ENCODE results near the gene KLHL1.

KLHL1 gene

DNA sequence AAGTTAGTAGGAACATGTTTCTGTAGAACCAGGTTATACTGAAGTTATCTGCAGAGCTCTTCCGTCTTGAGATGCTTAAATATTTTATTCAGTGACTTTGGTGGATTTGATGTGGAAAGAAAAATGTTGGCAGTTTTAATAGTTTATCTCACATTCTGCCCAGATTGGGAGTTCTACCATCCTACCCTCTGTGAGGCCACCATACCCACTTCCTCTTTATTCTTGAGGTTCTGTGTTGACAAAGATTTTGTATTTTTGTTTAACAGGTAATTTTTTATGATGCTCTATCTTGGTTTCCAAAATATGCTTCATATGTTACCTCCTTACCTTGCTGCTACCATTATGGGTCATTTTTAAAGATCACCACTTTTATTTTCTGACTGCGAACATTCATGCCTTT is 156.8 kb downstream of the KLHL1 start:
- Histone ChIP-seq H3K4me3 (ENCODE audit: low read length in 2 of 2) (no peak overlapping the region), H3K9ac (ENCODE audit: low read length in 2 of 2) (no peak overlapping the region), H3K4me1 (ENCODE audit: control insufficient read depth, insufficient read depth, low read length) (no peaks in the 10 kb centered on the region), H3K27ac (ENCODE audit: low read length) (no peak overlapping the region), H3K27me3 (ENCODE audit: control insufficient read depth in 1 of 2, insufficient read depth in 2 of 2, low read length in 2 of 2) (no peaks in the 10 kb centered on the region), H3K9me3 (ENCODE audit: control insufficient read depth in 2 of 2, low read length in 2 of 2) (no peaks in the 10 kb centered on the region), H3K36me3 (ENCODE audit: control insufficient read depth in 2 of 2, insufficient read depth in 2 of 2, low read length in 2 of 2) (no peaks in the 10 kb centered on the region)

DNA sequence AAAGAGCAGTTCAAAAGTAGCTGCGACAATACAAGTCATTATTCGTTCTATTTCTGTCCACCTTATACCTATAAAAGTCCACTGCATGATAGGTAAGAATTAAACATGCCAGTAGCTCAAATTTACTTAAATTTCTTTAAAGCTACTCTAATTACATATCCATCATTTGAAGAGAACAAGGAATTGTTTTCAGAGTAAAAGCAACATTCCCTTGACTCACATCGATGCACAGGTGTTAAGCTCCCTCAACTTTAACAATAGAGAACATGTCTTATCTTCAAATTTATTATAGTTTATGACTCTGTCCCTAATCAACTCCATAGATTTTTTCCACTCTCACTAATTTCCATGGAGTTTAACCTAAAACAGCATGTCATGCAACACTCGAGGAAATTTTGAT is 158.1 kb downstream of the KLHL1 start:
- Histone ChIP-seq H3K4me1 (ENCODE audit: control insufficient read depth, insufficient read depth, low read length) (no peaks in the 10 kb centered on the region), H3K27me3 (ENCODE audit: control insufficient read depth in 1 of 2, insufficient read depth in 2 of 2, low read length in 2 of 2) (no peaks in the 10 kb centered on the region), H3K9me3 (ENCODE audit: control insufficient read depth in 2 of 2, low read length in 2 of 2) (no peaks in the 10 kb centered on the region), H3K27ac (ENCODE audit: low read length) (no peak overlapping the region), H3K36me3 (ENCODE audit: control insufficient read depth in 2 of 2, insufficient read depth in 2 of 2, low read length in 2 of 2) (no peaks in the 10 kb centered on the region), H3K9ac (ENCODE audit: low read length in 2 of 2) (no peak overlapping the region), H3K4me3 (ENCODE audit: low read length in 2 of 2) (no peak overlapping the region)

DNA sequence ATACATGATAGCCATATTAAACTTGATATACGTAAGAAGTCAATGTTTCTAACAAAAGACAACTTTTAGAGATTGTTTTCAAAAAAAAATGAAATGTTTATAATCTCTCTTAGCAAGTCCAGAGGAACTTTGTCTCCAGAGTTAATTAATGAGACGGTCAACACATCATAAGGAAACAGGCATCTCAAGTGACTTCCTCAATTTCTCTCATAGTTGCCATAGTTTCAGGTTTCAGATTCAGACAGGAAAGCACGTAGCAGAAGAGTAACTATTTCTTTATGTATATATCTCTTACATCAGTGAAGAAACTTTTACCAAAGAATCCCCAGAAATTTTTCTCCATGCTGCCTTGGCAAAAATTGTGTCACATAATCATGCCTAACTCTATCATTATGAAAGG is 160.2 kb downstream of the KLHL1 start:
- Histone ChIP-seq H3K36me3 (ENCODE audit: control insufficient read depth in 2 of 2, insufficient read depth in 2 of 2, low read length in 2 of 2) (no peaks in the 10 kb centered on the region), H3K4me3 (ENCODE audit: low read length in 2 of 2) (no peak overlapping the region), H3K27ac (ENCODE audit: low read length) (no peak overlapping the region), H3K9me3 (ENCODE audit: control insufficient read depth in 2 of 2, low read length in 2 of 2) (no peaks in the 10 kb centered on the region), H3K4me1 (ENCODE audit: control insufficient read depth, insufficient read depth, low read length) (no peaks in the 10 kb centered on the region), H3K27me3 (ENCODE audit: control insufficient read depth in 1 of 2, insufficient read depth in 2 of 2, low read length in 2 of 2) (no peaks in the 10 kb centered on the region), H3K9ac (ENCODE audit: low read length in 2 of 2) (no peak overlapping the region)

DNA sequence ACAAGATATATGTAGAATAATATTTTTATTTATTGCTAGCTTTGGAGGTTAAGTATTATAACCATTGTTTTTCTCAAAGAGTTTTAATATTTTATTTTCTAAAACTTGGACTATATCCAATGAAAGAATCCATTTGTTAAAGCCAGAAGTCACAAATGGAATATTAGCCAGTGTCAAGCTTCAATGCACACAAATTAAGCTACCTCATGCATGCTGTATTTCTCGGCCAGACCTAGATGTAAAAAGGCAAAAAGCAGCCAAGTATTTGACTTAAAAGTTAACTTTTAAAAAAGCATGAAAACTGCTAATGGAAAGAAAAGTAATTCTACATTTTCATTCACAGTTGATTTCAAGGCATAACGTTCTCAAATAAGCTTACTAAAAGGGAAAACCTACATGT is 160.7 kb downstream of the KLHL1 start:
- H3K4me3 ChIP-seq (ENCODE audit: low read length in 2 of 2) = no peak overlapping the region
- no peaks in the 10 kb centered on the region for H3K36me3 ChIP-seq (ENCODE audit: control insufficient read depth in 2 of 2, insufficient read depth in 2 of 2, low read length in 2 of 2)
- no peak overlapping the region for H3K27ac ChIP-seq (ENCODE audit: low read length)
- H3K4me1 ChIP-seq (ENCODE audit: control insufficient read depth, insufficient read depth, low read length) = no peaks in the 10 kb centered on the region
- H3K27me3 ChIP-seq (ENCODE audit: control insufficient read depth in 1 of 2, insufficient read depth in 2 of 2, low read length in 2 of 2) = no peaks in the 10 kb centered on the region
- H3K9ac ChIP-seq (ENCODE audit: low read length in 2 of 2) = no peak overlapping the region
- H3K9me3 ChIP-seq (ENCODE audit: control insufficient read depth in 2 of 2, low read length in 2 of 2) = no peaks in the 10 kb centered on the region

DNA sequence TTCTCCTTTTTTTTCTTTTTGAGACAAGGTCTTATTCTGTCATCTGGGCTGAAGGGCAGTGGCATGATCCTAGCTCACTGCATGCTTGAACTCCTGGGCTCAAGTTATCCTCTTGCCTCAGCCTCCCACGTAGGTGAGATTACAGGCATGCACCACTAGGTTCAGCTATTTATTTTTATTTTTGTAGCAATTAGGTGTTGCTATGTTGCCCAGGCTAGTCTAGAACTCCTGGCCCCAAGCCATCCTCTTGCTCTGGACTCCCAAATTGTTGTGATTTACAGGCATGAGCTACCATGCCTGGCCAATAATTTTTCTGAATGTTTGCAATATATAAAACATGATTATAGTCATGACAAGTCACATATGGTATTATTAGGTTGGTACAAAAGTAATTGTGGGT is 161.7 kb downstream of the KLHL1 start:
- H3K4me3 ChIP-seq (ENCODE audit: low read length in 2 of 2) = no peak overlapping the region
- no peaks in the 10 kb centered on the region for H3K36me3 ChIP-seq (ENCODE audit: control insufficient read depth in 2 of 2, insufficient read depth in 2 of 2, low read length in 2 of 2)
- H3K9ac ChIP-seq (ENCODE audit: low read length in 2 of 2) = no peak overlapping the region
- no peak overlapping the region for H3K27ac ChIP-seq (ENCODE audit: low read length)
- no peaks in the 10 kb centered on the region for H3K27me3 ChIP-seq (ENCODE audit: control insufficient read depth in 1 of 2, insufficient read depth in 2 of 2, low read length in 2 of 2)
- H3K9me3 ChIP-seq (ENCODE audit: control insufficient read depth in 2 of 2, low read length in 2 of 2) = no peaks in the 10 kb centered on the region
- H3K4me1 ChIP-seq (ENCODE audit: control insufficient read depth, insufficient read depth, low read length) = no peaks in the 10 kb centered on the region

DNA sequence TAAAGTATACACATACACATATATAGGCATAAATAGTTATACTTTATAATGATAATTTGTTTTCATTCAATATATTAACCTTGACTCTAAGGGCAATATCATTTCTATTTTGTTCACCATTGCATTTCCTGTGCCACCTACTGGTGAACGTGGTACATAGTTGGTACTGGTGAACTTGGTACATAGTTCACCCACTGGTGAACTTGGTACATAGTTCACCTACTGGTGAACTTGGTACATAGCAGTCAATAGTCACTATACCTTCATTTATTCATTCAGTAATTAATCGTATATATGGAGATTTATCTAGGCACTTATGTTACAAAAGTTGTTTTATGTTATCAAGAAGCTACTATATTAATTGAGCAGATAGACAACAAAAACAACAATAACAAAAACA is 173.2 kb downstream of the KLHL1 start:
- no peak overlapping the region for H3K27ac ChIP-seq (ENCODE audit: low read length)
- H3K9ac ChIP-seq (ENCODE audit: low read length in 2 of 2) = no peak overlapping the region

DNA sequence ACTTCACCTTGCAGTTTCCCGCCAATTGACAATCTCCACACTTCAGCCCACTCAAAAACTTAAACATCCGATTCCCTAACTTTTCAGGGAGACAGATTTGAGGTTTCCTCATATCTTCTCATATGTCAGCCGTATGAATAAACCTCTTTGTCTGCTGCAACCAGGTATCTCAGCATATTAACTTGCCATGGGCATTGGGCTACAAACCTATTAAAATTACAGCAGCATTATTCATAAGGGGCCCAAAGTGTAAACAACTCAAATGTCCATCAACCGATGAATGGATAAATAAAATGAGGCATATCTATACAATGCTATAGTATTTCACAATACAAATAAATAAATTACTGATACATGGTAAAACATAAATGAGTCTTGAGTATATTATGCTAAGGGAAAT is 180.0 kb downstream of the KLHL1 start:
- Histone ChIP-seq H3K27ac (ENCODE audit: low read length) (no peak overlapping the region), H3K9me3 (ENCODE audit: control insufficient read depth in 2 of 2, low read length in 2 of 2) (no peaks in the 10 kb centered on the region), H3K9ac (ENCODE audit: low read length in 2 of 2) (no peak overlapping the region), H3K4me3 (ENCODE audit: low read length in 2 of 2) (no peak overlapping the region), H3K36me3 (ENCODE audit: control insufficient read depth in 2 of 2, insufficient read depth in 2 of 2, low read length in 2 of 2) (no peaks in the 10 kb centered on the region), H3K4me1 (ENCODE audit: control insufficient read depth, insufficient read depth, low read length) (no peaks in the 10 kb centered on the region), H3K27me3 (ENCODE audit: control insufficient read depth in 1 of 2, insufficient read depth in 2 of 2, low read length in 2 of 2) (no peaks in the 10 kb centered on the region)

More for the DNA sequence above, 173.2 kb downstream of the KLHL1 start:
- Histone ChIP-seq H3K9me3 (ENCODE audit: control insufficient read depth in 2 of 2, low read length in 2 of 2) (no peaks in the 10 kb centered on the region), H3K4me3 (ENCODE audit: low read length in 2 of 2) (no peak overlapping the region), H3K27me3 (ENCODE audit: control insufficient read depth in 1 of 2, insufficient read depth in 2 of 2, low read length in 2 of 2) (no peaks in the 10 kb centered on the region), H3K4me1 (ENCODE audit: control insufficient read depth, insufficient read depth, low read length) (no peaks in the 10 kb centered on the region), H3K36me3 (ENCODE audit: control insufficient read depth in 2 of 2, insufficient read depth in 2 of 2, low read length in 2 of 2) (no peaks in the 10 kb centered on the region)

DNA sequence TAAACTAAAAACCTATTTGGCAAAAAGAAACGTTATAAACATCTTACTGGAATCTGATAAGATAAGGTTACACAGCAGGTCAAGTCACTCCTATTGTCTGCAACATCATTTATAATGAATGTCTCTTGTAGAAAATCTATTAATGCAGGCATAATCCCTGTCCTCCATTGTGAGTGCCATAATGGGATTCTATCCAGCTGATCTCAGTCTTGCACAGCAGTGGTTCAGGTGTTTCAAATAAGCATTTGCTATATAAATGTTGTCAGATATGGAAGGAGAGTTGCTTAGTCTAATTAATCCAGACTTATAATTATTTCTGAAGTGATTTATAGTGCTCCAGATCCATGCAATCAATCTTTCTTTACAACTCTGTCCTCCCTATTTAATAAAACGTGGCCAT is 187.1 kb downstream of the KLHL1 start:
- H3K4me1 ChIP-seq (ENCODE audit: control insufficient read depth, insufficient read depth, low read length) = no peaks in the 10 kb centered on the region
- H3K27me3 ChIP-seq (ENCODE audit: control insufficient read depth in 1 of 2, insufficient read depth in 2 of 2, low read length in 2 of 2) = no peaks in the 10 kb centered on the region
- H3K27ac ChIP-seq (ENCODE audit: low read length) = no peak overlapping the region
- H3K36me3 ChIP-seq (ENCODE audit: control insufficient read depth in 2 of 2, insufficient read depth in 2 of 2, low read length in 2 of 2) = no peaks in the 10 kb centered on the region
- no peaks in the 10 kb centered on the region for H3K9me3 ChIP-seq (ENCODE audit: control insufficient read depth in 2 of 2, low read length in 2 of 2)
- H3K4me3 ChIP-seq (ENCODE audit: low read length in 2 of 2) = no peak overlapping the region
- no peak overlapping the region for H3K9ac ChIP-seq (ENCODE audit: low read length in 2 of 2)

DNA sequence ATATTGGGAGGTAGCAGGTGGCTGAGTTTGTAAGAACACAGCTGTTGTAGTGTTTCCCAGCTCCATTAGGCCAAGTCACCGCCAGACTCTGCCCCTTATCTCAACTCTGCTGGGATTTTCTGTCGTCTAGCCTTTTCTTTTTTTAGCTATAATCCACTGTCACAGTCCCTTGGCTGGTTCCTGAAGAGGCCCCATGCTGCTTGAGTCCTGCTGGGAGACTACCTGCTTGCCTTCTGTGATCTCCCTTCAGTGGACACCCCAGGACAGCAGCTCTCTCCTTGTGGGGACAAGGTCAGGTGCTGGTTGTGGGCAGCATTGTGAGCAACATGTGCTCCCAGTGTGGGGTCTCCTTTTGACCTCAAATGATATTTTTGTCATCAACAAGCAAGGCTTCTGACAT is 195.6 kb downstream of the KLHL1 start:
- H3K4me1 ChIP-seq (ENCODE audit: control insufficient read depth, insufficient read depth, low read length) = no peaks in the 10 kb centered on the region
- H3K27me3 ChIP-seq (ENCODE audit: control insufficient read depth in 1 of 2, insufficient read depth in 2 of 2, low read length in 2 of 2) = no peaks in the 10 kb centered on the region
- no peak overlapping the region for H3K27ac ChIP-seq (ENCODE audit: low read length)
- no peaks in the 10 kb centered on the region for H3K9me3 ChIP-seq (ENCODE audit: control insufficient read depth in 2 of 2, low read length in 2 of 2)
- no peak overlapping the region for H3K9ac ChIP-seq (ENCODE audit: low read length in 2 of 2)
- no peaks in the 10 kb centered on the region for H3K36me3 ChIP-seq (ENCODE audit: control insufficient read depth in 2 of 2, insufficient read depth in 2 of 2, low read length in 2 of 2)
- H3K4me3 ChIP-seq (ENCODE audit: low read length in 2 of 2) = no peak overlapping the region

DNA sequence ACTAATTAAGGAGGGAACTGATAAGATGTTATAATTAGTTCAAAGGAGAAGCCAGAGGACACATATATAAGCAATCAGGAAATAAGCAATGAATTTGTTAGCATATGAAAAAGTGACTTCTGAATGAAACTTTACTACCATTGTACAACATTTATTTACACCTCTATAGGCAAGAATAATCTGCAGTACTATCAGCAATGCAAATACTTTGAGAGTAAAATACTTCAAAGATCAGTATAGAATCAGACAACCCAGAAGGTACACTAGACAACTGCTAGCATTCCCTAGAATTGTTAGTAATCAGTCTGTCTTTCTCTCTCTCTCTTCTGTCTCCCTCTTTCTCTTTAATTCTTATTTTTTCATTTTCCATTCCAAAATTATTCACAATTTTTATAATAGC is 197.5 kb downstream of the KLHL1 start:
- no peak overlapping the region for H3K9ac ChIP-seq (ENCODE audit: low read length in 2 of 2)
- H3K4me3 ChIP-seq (ENCODE audit: low read length in 2 of 2) = no peak overlapping the region
- no peaks in the 10 kb centered on the region for H3K27me3 ChIP-seq (ENCODE audit: control insufficient read depth in 1 of 2, insufficient read depth in 2 of 2, low read length in 2 of 2)
- no peaks in the 10 kb centered on the region for H3K9me3 ChIP-seq (ENCODE audit: control insufficient read depth in 2 of 2, low read length in 2 of 2)
- no peak overlapping the region for H3K27ac ChIP-seq (ENCODE audit: low read length)
- H3K4me1 ChIP-seq (ENCODE audit: control insufficient read depth, insufficient read depth, low read length) = no peaks in the 10 kb centered on the region
- no peaks in the 10 kb centered on the region for H3K36me3 ChIP-seq (ENCODE audit: control insufficient read depth in 2 of 2, insufficient read depth in 2 of 2, low read length in 2 of 2)

DNA sequence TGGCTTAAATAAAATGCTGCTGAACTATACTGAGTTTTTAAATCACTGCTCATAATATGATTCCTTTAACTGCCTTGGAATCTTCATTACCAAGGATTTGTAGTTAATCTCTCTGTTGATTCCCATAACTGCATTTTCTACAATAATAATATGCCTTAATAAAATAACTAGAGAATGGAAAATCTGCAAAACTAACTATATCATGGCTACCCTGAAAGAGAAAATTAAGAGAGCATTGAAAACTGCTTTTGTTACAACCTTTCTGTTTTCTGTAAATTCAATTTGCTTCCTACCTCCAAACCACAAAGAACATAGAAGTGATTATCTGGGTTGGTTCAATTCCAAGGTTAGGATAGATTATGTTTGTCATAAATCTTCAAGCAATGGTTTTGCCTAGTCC is 203.5 kb downstream of the KLHL1 start:
- no peaks in the 10 kb centered on the region for H3K4me1 ChIP-seq (ENCODE audit: control insufficient read depth, insufficient read depth, low read length)
- H3K4me3 ChIP-seq (ENCODE audit: low read length in 2 of 2) = no peak overlapping the region
- H3K9ac ChIP-seq (ENCODE audit: low read length in 2 of 2) = no peak overlapping the region
- H3K9me3 ChIP-seq (ENCODE audit: control insufficient read depth in 2 of 2, low read length in 2 of 2) = no peaks in the 10 kb centered on the region
- no peaks in the 10 kb centered on the region for H3K36me3 ChIP-seq (ENCODE audit: control insufficient read depth in 2 of 2, insufficient read depth in 2 of 2, low read length in 2 of 2)
- no peaks in the 10 kb centered on the region for H3K27me3 ChIP-seq (ENCODE audit: control insufficient read depth in 1 of 2, insufficient read depth in 2 of 2, low read length in 2 of 2)
- no peak overlapping the region for H3K27ac ChIP-seq (ENCODE audit: low read length)

DNA sequence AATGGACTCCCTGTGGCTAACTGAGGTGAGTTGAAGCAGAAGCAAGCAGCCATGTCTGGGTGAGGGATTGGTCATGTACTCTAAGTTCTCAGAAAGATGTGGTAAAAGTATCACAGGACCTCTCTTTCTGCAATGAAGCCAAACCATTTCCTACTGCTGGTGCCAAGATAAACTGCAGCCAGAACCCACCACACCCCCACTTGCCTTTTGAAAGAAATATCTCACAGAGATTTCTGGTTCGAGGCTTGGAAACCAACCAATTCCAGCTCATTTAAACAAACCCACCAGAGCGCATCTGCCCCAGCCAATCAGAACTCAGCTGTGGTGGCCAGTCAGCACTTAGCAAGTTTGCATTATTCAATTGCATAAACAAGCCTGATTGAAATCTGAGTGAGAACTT is 205.2 kb downstream of the KLHL1 start:
- Histone ChIP-seq H3K4me3 (ENCODE audit: low read length in 2 of 2) (no peak overlapping the region), H3K9ac (ENCODE audit: low read length in 2 of 2) (no peak overlapping the region), H3K4me1 (ENCODE audit: control insufficient read depth, insufficient read depth, low read length) (no peaks in the 10 kb centered on the region)

More for the DNA sequence above, 205.2 kb downstream of the KLHL1 start:
- H3K27me3 ChIP-seq (ENCODE audit: control insufficient read depth in 1 of 2, insufficient read depth in 2 of 2, low read length in 2 of 2) = no peaks in the 10 kb centered on the region
- H3K9me3 ChIP-seq (ENCODE audit: control insufficient read depth in 2 of 2, low read length in 2 of 2) = no peaks in the 10 kb centered on the region
- H3K27ac ChIP-seq (ENCODE audit: low read length) = no peak overlapping the region
- no peaks in the 10 kb centered on the region for H3K36me3 ChIP-seq (ENCODE audit: control insufficient read depth in 2 of 2, insufficient read depth in 2 of 2, low read length in 2 of 2)

Measured in stomach smooth muscle (tissue), 2 donors.